Fibroblast of the aortic adventitia (primary cell): Measurements from ENCODE around the gene LRRC36. TPM values are rescaled to one million over a fixed set of nuclear protein-coding genes. Genes with fewer than 3 reads are reported as not detected.
A peak's percentile ranks its signal among the peaks of the same experiment; 100 is the strongest.

Experiments
- DNase-seq: peaks from one replicate; pipeline ENCODE4 v3.0.0-alpha.2; 2010; ENCODE audit warnings: low read depth
- H3K4me3 ChIP-seq: 2 replicates; pipeline ENCODE4 v1.5.1; 2011; ENCODE audit warnings: low read depth, mild to moderate bottlenecking, control low read depth, low read length, moderate library complexity
- total RNA-seq: library from RNA; depleted of rRNA; stranded (reverse); fragments of >200 nt; gene quantifications from 2 replicates; pipeline ENCODE4 v1.2.3, GENCODE V29; 2012; ENCODE audit warnings: low replicate concordance
- TF ChIP-seq, protein P1 (sequence below): IDR thresholded peaks from 2 replicates; pipeline ENCODE4 v1.5.1; 2011; ENCODE audit warnings: mild to moderate bottlenecking, low read length, control low read depth, inconsistent platforms; ENCODE audit not compliant: insufficient read depth

The LRRC36 gene
- total RNA-seq, 1 donor: not detected

DNA sequence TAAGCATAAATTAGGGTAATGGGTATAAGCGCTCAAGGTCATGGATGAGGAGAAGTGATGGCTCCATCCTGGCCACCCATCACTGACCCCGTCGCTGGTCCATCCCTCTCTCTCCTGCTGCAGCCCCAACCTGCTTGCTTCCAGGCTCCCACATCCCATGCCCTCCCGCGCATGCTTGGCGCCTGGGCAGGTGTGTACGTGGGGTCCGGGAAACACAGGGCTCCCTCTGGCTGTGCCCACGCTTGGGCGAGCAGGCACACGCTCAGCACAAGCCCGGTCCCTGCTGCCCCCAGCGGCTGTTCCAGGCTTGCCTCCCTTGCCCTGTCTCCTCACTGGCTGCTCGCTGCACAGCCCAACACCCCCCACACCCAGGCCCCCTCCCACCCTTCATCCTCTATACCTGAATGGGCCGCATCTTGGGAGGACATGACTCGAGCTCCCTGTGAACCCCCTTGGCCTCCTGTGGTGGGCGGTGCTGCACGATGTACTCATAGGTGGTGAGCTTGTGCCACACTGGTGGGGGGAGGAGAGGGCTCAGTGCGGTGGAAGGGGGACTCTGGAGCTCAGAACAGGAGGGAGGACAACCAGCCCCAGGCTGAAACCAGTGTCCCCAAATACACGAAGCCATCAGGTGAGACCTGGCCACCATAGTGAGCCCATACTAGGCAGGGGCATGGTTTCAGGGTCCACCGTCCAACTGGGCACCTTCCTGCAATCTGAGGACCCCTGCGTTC, 71.4 kb downstream of the LRRC36 start:
- DNase-seq: no peak
- TF ChIP-seq, protein P1, sequence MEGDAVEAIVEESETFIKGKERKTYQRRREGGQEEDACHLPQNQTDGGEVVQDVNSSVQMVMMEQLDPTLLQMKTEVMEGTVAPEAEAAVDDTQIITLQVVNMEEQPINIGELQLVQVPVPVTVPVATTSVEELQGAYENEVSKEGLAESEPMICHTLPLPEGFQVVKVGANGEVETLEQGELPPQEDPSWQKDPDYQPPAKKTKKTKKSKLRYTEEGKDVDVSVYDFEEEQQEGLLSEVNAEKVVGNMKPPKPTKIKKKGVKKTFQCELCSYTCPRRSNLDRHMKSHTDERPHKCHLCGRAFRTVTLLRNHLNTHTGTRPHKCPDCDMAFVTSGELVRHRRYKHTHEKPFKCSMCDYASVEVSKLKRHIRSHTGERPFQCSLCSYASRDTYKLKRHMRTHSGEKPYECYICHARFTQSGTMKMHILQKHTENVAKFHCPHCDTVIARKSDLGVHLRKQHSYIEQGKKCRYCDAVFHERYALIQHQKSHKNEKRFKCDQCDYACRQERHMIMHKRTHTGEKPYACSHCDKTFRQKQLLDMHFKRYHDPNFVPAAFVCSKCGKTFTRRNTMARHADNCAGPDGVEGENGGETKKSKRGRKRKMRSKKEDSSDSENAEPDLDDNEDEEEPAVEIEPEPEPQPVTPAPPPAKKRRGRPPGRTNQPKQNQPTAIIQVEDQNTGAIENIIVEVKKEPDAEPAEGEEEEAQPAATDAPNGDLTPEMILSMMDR: no peak
- H3K4me3 ChIP-seq: no peak overlapping the region

DNA sequence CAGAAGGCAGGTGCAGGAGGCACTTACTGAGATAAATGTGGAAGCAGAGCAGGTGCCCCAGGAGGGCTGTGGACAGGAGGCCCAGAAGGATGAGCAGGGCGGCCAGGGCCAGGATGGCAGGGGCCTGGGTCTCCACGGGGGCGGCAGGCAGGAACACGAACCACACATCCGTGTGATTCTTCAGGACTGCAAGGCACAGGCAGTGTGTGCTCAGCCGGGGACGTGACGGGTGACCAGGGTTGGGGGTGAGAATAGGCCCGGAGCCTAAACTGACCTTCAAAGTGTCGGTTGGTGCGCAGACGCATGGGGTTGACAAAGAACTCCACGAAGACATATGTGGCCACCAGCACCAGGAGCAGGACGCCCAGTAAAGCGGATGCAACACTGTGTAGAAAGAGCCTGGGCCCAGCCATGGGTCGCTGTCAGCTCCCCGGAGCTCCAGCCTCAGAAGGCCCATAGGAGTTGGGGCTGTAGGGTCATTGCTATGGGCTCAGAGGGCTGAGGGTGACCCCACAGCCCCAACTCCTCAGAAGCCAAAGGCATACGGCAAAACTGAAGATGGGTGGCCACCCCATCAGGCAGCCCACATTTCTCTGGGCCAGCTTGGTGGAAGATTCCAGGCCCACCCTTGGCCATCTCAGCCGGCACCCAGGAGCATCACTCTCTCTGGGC, 72.1 kb downstream of the LRRC36 start:
- TF ChIP-seq, protein P1: no peak
- DNase-seq: no peak
- H3K4me3 ChIP-seq: no peak overlapping the region

DNA sequence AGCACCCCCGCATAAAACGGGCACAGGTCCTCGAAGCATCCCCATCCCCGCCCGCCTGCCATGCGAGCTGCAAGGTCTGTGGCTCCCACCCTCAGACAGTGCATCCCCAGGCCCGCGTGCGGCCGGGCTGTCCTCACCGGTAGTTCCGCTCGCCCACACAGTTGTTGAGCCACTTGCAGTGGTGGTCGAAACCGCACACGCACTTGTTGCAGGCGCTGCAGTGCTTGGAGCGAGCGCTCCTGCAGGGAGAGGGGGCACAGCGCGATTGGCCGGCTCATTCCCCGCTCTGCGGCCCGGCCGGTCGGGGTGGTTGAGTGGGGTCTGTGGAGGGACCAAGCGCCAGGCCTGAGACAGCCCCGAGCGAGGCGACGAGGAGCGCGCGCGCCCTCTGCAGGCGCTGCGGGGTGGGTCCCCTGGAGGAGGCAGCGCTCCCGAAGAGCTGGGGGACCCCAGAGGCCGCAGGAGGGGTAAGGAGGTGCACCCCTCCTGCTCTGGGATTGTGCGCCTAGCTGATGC, 72.7 kb downstream of the LRRC36 start:
- H3K4me3 ChIP-seq: no peak overlapping the region
- DNase-seq: no peak
- TF ChIP-seq, protein P1: peak; percentile 60

DNA sequence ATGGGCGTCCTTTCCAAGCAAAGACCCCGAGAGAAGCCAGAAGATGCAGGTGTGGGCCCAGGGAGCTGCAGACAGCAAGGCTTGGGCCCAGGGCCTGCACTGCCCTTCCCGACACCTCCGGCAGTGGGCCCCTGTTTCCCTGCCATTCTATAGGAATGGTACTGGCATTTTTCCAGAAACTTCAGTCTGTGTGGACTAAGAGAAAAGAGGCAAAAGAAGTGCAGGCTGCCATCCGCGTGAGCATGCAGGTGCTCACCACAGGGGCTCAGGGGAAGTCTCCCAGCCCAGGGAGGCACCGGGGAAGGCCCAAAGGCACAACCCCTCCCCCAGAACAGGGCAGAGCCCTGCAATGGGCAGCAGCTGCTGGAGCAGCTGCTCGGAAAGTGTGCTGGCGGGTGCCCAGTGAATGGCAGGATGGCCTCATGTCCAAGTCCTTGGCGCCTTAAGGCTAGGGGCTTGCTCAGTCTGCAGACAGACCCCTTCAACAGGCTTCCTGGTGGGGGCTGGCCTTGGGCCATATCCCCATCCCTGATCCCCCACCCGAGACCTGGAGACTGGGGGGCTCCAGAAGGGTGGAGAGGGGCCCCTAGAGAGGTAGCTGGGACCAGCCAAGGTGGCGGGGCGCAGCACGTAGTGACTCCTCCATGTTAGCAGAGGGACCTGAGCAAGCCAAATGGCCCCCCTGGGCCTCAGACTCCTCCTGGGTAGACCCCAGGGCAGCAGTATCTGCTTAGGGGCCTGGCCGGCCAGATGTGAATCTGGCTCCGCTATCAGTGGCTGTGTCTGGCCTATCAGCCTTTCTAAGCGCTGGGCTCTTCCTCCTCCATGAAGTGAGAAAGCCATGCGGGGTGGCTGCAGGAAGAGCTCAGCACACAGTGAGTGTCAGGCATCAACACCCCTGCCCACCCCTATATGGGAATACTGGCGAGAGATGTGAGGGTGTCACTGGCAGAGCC, 73.4 kb downstream of the LRRC36 start:
- DNase-seq: no peak
- H3K4me3 ChIP-seq: no peak overlapping the region

DNA sequence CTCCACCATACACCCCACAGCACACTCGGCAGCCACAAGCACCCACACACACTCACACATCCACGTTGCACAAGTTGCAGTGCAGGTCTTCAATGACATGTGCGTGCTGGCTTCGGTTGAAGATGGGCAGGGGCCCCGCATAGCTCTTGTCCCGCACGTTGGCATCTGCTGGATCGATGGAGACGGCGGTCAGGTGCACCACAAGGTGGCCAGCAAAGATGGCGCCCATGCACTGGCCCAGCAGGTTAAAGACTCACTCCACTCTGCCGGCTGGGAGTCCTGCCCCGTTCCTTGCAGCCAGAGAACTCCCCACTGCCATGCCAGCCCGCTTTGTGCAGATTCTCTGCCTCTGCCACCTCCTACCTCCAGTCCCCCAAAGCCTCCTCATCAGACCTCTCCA, 74.3 kb downstream of the LRRC36 start:
- DNase-seq: no peak
- TF ChIP-seq, protein P1: no peak
- H3K4me3 ChIP-seq: no peak overlapping the region

More for the DNA sequence above, 73.4 kb downstream of the LRRC36 start:
- TF ChIP-seq, protein P1: no peak

DNA sequence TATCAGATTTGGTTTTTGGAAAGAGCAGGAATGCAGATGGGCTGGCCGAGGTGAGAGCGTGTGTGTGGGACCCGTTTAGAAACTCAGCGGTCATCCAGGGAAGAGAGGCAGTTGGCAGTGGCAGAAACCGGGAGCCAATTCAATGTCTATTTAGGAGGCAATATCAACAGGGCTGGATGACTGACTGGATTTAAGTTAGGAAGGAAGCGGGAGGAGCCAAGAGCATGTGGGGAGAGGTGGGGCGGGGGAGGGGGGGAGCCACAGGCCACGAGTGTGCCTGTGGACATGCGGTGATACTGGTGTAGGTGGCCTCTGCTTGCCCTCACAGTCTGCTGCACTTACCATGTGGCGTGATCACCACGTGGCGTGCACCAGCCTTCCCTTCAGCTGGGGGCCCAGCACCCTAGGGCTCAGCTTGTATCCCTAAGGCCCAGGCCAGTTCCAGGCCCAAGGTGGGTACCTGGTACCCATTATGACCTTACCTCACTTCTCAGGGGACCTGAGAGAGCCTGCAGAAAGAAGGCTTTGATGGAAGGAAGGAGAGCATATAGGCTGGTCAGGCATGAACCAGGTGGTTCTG, 77.5 kb downstream of the LRRC36 start:
- H3K4me3 ChIP-seq: no peak overlapping the region
- no peak for DNase-seq
- TF ChIP-seq, protein P1: no peak
